Body of pancreas (tissue), 4 donors: ENCODE results near the gene HTR3C.

Experiments used
- CTCF ChIP-seq, 7 experiments: fragments of 450-650 bp in 4 of 7; fragments of 200-600 bp in 3 of 7; sonication (generic) in 3 of 7; IDR thresholded peaks; one replicate each; pipeline ENCODE4 v1.5.1; 2016 to 2019; ENCODE audit warnings: antibody characterized with exemption in 7 of 7
- POLR2A ChIP-seq, 3 donors: fragments of 450-650 bp; IDR thresholded peaks; one replicate each; pipeline ENCODE4 v1.6.1; 2016; ENCODE audit warnings: antibody characterized with exemption in 3 of 3, mild to moderate bottlenecking in 2 of 3

- no peak for TF ChIP-seq POLR2A (IDR thresholded peaks at IDR 0.05)
- TF ChIP-seq CTCF (IDR thresholded peaks at IDR 0.05) = no peak
These were observed 14.8 kb downstream of the HTR3C start for GRCh38 chr3:184067573-184068055.
